ENCODE measurements around the gene MZT2A. TPM values are rescaled to one million over a fixed set of nuclear protein-coding genes. Genes with fewer than 3 reads are reported as not detected.
"Not testable (repeated sequence)": the region's sequence is repeated elsewhere in the genome, so short reads cannot be mapped to it uniquely, and the experiment has no call there.

The MZT2A gene
- total and polyA plus RNA-seq, 2 donors (not counting 1 experiment from before 2014, with no cell fraction given), result 30.1 to 88.4 TPM

DNA sequence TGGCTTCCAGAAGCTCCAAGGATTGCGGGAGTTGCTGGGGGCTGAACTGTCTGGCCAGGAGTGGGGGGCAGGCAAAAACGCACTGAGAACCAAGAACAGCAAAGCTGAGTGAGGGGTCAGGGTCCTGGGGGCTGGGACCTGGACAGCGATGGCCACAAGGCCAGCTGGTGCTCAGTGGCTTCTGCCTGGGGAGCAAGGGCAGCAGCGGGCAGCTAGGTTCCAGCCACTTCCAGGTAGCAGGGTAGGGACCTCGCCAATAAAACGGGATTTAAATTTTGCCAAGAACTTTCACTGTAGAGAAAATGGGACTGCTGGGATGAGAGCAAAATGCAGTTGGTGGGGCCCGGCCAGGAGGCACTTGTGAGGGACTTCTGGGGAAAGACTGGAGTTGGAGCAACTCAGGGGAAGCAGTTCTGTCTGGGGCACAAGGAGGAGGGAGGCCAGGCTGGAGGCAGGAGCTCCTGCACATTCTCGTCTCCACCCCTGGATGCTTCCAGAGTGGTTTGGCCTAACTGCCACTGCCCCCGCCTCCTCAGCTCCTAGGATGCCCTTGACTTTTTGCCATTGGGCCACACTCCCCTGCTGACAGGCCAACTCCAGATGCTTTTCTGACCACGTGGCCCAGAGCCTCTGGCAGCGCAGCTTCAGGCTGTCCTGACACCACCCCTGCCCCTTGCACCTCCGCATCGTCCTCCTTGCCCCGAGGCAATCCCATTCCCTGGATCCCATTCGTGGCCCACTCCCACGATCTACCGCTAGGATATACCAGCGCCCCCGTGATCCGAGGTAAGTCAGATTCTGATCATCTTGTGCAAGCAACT is 30.0 kb upstream of the MZT2A start:
- Histone ChIP-seq H3K79me2 (ENCODE audit: control insufficient read depth, insufficient read depth, low read length) (no peaks in the 10 kb centered on the region), H3K4me2 (ENCODE audit: extremely low read depth, insufficient read depth, low read length) (no peak overlapping the region), H3K27ac (ENCODE audit: insufficient read depth, low read length) (no peak overlapping the region), H3K27me3 (ENCODE audit: control insufficient read depth, insufficient read depth, low read length) (no peaks in the 10 kb centered on the region), H3K9me3 (ENCODE audit: control insufficient read depth, insufficient read depth, low read depth, low read length) (no peaks in the 10 kb centered on the region), H4K20me1 (ENCODE audit: control insufficient read depth, extremely low read depth, insufficient read depth, low read length) (no peaks in the 10 kb centered on the region), H3K9ac (ENCODE audit: insufficient read depth, low read length) (no peak overlapping the region), H3K4me1 (ENCODE audit: control insufficient read depth, extremely low read depth, insufficient read depth, low read length) (no peaks in the 10 kb centered on the region), H3K4me3 (replicated peaks in 1 of 4; ENCODE audit: control extremely low read depth in 1 of 4, insufficient read depth in 1 of 4, low read depth in 3 of 4, low read length in 4 of 4) (no peak overlapping the region), H2AFZ (ENCODE audit: low read length) (no peak overlapping the region), H3K36me3 (ENCODE audit: control insufficient read depth, insufficient read depth, low read length) (peaks cover 3% of the 10 kb centered on the region)
- no peak for DNase-seq (ENCODE audit: low read depth in 2 of 2)
- TF ChIP-seq EZH2 (IDR thresholded peaks at IDR 0.05; ENCODE audit: low read length, missing control alignments), result no peak
- no peak for TF ChIP-seq CTCF (conservative IDR thresholded peaks at IDR 0.05 in 1 of 2, IDR thresholded peaks at IDR 0.05 in 1 of 2; ENCODE audit: low read depth in 1 of 2, low read length in 2 of 2)

GRCh38 chr2:131521524-131521923 is 29.3 kb upstream of the MZT2A start:
- not testable (repeated sequence) for H4K20me1 ChIP-seq (ENCODE audit: control insufficient read depth, extremely low read depth, insufficient read depth, low read length); H3K36me3 ChIP-seq (ENCODE audit: control insufficient read depth, insufficient read depth, low read length); DNase-seq (ENCODE audit: low read depth in 2 of 2); H3K79me2 ChIP-seq (ENCODE audit: control insufficient read depth, insufficient read depth, low read length); H3K4me3 ChIP-seq (replicated peaks in 1 of 4; ENCODE audit: control extremely low read depth in 1 of 4, insufficient read depth in 1 of 4, low read depth in 3 of 4, low read length in 4 of 4); H2AFZ ChIP-seq (ENCODE audit: low read length); H3K9ac ChIP-seq (ENCODE audit: insufficient read depth, low read length); H3K27ac ChIP-seq (ENCODE audit: insufficient read depth, low read length); H3K9me3 ChIP-seq (ENCODE audit: control insufficient read depth, insufficient read depth, low read depth, low read length); H3K27me3 ChIP-seq (ENCODE audit: control insufficient read depth, insufficient read depth, low read length); H3K4me1 ChIP-seq (ENCODE audit: control insufficient read depth, extremely low read depth, insufficient read depth, low read length); H3K4me2 ChIP-seq (ENCODE audit: extremely low read depth, insufficient read depth, low read length)

GRCh38 chr2:131520526-131520925 is 28.3 kb upstream of the MZT2A start:
- TF ChIP-seq EZH2 (IDR thresholded peaks at IDR 0.05; ENCODE audit: low read length, missing control alignments) (no peak), CTCF (conservative IDR thresholded peaks at IDR 0.05 in 1 of 2, IDR thresholded peaks at IDR 0.05 in 1 of 2; ENCODE audit: low read depth in 1 of 2, low read length in 2 of 2) (no peak)
- Histone ChIP-seq H3K79me2 (ENCODE audit: control insufficient read depth, insufficient read depth, low read length) (no peaks in the 10 kb centered on the region), H3K9ac (ENCODE audit: insufficient read depth, low read length) (no peak overlapping the region), H3K36me3 (ENCODE audit: control insufficient read depth, insufficient read depth, low read length) (peaks cover 3% of the 10 kb centered on the region), H3K9me3 (ENCODE audit: control insufficient read depth, insufficient read depth, low read depth, low read length) (no peaks in the 10 kb centered on the region), H3K4me1 (ENCODE audit: control insufficient read depth, extremely low read depth, insufficient read depth, low read length) (no peaks in the 10 kb centered on the region), H2AFZ (ENCODE audit: low read length) (no peak overlapping the region), H3K4me3 (replicated peaks in 1 of 4; ENCODE audit: control extremely low read depth in 1 of 4, insufficient read depth in 1 of 4, low read depth in 3 of 4, low read length in 4 of 4) (no peak overlapping the region), H3K27ac (ENCODE audit: insufficient read depth, low read length) (no peak overlapping the region), H3K4me2 (ENCODE audit: extremely low read depth, insufficient read depth, low read length) (no peak overlapping the region), H3K27me3 (ENCODE audit: control insufficient read depth, insufficient read depth, low read length) (no peaks in the 10 kb centered on the region), H4K20me1 (ENCODE audit: control insufficient read depth, extremely low read depth, insufficient read depth, low read length) (no peaks in the 10 kb centered on the region)
- DNase-seq (ENCODE audit: low read depth in 2 of 2), result no peak

DNA sequence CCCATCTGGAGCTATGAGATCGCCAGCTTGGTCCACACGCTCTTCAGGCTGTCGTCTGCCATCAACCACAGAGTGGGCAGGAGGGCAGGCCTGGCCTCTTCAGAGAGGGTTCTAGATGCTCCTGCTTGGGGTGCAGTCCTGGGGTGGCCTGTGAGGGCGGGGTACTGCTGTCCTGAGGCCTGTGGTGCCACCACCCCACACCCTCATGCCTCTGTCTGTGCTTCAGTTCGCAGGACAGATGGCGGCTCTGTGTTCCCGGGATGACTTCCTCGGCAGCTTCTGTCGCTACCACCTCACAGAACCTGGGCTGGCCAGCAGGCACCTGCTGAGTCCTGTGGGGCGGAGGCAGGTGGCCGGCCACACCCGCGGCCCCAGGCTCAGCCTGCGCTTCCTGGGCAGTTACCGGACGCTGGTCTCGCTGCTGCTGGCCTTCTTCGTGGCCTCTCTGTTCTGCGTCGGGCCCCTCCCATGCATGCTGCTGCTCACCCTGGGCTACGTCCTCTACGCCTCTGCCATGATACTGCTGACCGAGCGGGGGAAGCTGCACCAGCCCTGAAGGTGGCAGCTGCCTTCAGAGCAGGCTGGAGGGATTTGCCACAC is 27.8 kb upstream of the MZT2A start:
- not testable (repeated sequence) for H3K4me1 ChIP-seq (ENCODE audit: control insufficient read depth, extremely low read depth, insufficient read depth, low read length); DNase-seq (ENCODE audit: low read depth in 2 of 2); H3K27ac ChIP-seq (ENCODE audit: insufficient read depth, low read length); H3K36me3 ChIP-seq (ENCODE audit: control insufficient read depth, insufficient read depth, low read length); H3K4me3 ChIP-seq (replicated peaks in 1 of 4; ENCODE audit: control extremely low read depth in 1 of 4, insufficient read depth in 1 of 4, low read depth in 3 of 4, low read length in 4 of 4); H3K79me2 ChIP-seq (ENCODE audit: control insufficient read depth, insufficient read depth, low read length); H2AFZ ChIP-seq (ENCODE audit: low read length); H3K9ac ChIP-seq (ENCODE audit: insufficient read depth, low read length); H3K9me3 ChIP-seq (ENCODE audit: control insufficient read depth, insufficient read depth, low read depth, low read length); H4K20me1 ChIP-seq (ENCODE audit: control insufficient read depth, extremely low read depth, insufficient read depth, low read length); H3K4me2 ChIP-seq (ENCODE audit: extremely low read depth, insufficient read depth, low read length); H3K27me3 ChIP-seq (ENCODE audit: control insufficient read depth, insufficient read depth, low read length)
